Measurements from ENCODE around the gene KCTD16.

GRCh38 chr5:144162686-144163085 lies 8.0 kb upstream of the KCTD16 start:
- no peak for TF ChIP-seq ZFP30 (CRISPR knock-in tag; IDR thresholded peaks at IDR 0.05)
- no peak for TF ChIP-seq GLIS3 (CRISPR knock-in tag; IDR thresholded peaks at IDR 0.05)
- no peak for TF ChIP-seq ARNTL (CRISPR knock-in tag; IDR thresholded peaks at IDR 0.05; ENCODE audit: borderline replicate concordance, low read depth)
- no peak for TF ChIP-seq OSR1 (CRISPR knock-in tag; IDR thresholded peaks at IDR 0.05)
- TF ChIP-seq, protein P1, sequence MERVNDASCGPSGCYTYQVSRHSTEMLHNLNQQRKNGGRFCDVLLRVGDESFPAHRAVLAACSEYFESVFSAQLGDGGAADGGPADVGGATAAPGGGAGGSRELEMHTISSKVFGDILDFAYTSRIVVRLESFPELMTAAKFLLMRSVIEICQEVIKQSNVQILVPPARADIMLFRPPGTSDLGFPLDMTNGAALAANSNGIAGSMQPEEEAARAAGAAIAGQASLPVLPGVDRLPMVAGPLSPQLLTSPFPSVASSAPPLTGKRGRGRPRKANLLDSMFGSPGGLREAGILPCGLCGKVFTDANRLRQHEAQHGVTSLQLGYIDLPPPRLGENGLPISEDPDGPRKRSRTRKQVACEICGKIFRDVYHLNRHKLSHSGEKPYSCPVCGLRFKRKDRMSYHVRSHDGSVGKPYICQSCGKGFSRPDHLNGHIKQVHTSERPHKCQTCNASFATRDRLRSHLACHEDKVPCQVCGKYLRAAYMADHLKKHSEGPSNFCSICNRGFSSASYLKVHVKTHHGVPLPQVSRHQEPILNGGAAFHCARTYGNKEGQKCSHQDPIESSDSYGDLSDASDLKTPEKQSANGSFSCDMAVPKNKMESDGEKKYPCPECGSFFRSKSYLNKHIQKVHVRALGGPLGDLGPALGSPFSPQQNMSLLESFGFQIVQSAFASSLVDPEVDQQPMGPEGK (CRISPR knock-in tag; IDR thresholded peaks at IDR 0.05; ENCODE audit: borderline replicate concordance), result no peak
- TF ChIP-seq POU6F1 (CRISPR knock-in tag; IDR thresholded peaks at IDR 0.05; ENCODE audit: borderline replicate concordance, low read depth), result no peak
- no peak for TF ChIP-seq ZC3H10 (CRISPR knock-in tag; IDR thresholded peaks at IDR 0.05)
- no peak for TF ChIP-seq ZFP3 (CRISPR knock-in tag; IDR thresholded peaks at IDR 0.05)
- TF ChIP-seq RARB (CRISPR knock-in tag; IDR thresholded peaks at IDR 0.05), result no peak
- TF ChIP-seq BACH2 (CRISPR knock-in tag; IDR thresholded peaks at IDR 0.05; ENCODE audit: borderline replicate concordance), result no peak
- no peak for TF ChIP-seq ZNF70 (CRISPR knock-in tag; IDR thresholded peaks at IDR 0.05)
